Hematopoietic multipotent progenitor cell treated with erythropoietin and hydrocortisone succinate and interleukin-3 and kit ligand, for 6 days (in vitro differentiated cells): ENCODE results near the gene FCF1.
A peak's percentile ranks its signal among the peaks of the same experiment; 100 is the strongest.

ENCODE experiments used
- DNase-seq: peaks from one replicate; pipeline ENCODE4 v3.0.0-alpha.2; 2015

The FCF1 gene

GRCh38 chr14:74784634-74785033, 71.7 kb downstream of the FCF1 start:
- no peak for DNase-seq

GRCh38 chr14:74785056-74785613, 72.2 kb downstream of the FCF1 start:
- no peak for DNase-seq

DNA sequence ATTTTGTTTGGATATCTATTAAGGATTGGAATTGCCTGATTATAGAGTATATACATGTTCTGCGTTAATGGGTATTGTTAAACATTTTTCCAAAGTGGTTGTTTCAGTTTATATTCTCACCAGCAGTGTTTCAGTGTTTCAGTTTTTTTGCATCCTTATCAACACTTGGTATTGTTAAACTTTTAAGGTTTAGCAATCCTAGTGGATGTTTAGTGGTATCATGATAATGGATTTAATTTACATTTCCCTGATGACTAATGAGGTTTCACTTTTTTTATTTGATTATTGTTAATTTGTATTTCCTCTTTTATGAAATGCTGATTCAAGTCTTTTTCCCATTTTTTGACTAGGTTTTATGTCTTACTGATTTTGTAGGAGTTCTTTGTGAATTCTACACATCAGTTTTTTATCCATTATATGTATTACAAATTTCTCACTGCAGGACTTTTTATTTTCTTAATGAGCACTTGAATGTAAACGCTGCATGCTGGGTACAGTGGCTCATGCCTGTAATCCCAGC, 73.9 kb downstream of the FCF1 start:
- peak; percentile 41 for DNase-seq
